HuH-7.5 (cell line): ENCODE results near the gene SLC7A7.
"Not testable (repeated sequence)": the region's sequence is repeated elsewhere in the genome, so short reads cannot be mapped to it uniquely, and the experiment has no call there.

Source experiments
- DNase-seq: peaks from one replicate; pipeline ENCODE4 v3.0.0; 2011; ENCODE audit warnings: low spot score

SLC7A7 gene

GRCh38 chr14:22748206-22748605 is 67.0 kb downstream of the SLC7A7 start:
- no peak for DNase-seq

GRCh38 chr14:22747769-22748168 is 67.5 kb downstream of the SLC7A7 start:
- no peak for DNase-seq

GRCh38 chr14:22740020-22740419 is 75.2 kb downstream of the SLC7A7 start:
- DNase-seq: no peak

- no peak for DNase-seq
Measured at GRCh38 chr14:22739423-22739822, 75.8 kb downstream of the SLC7A7 start.

GRCh38 chr14:22737052-22737451 is 78.2 kb downstream of the SLC7A7 start:
- no peak for DNase-seq

- DNase-seq: not testable (repeated sequence)
Measured at GRCh38 chr14:22736384-22736783, 78.9 kb downstream of the SLC7A7 start.

- DNase-seq: no peak
Measured at GRCh38 chr14:22735096-22735495, 80.1 kb downstream of the SLC7A7 start.

- no peak for DNase-seq
Measured at GRCh38 chr14:22733829-22734228, 81.4 kb downstream of the SLC7A7 start.

- not testable (repeated sequence) for DNase-seq
Measured at GRCh38 chr14:22732062-22732461, 83.2 kb downstream of the SLC7A7 start.

- no peak for DNase-seq
Measured at GRCh38 chr14:22726012-22726411, 89.2 kb downstream of the SLC7A7 start.

- not testable (repeated sequence) for DNase-seq
Measured at GRCh38 chr14:22725374-22725773, 89.9 kb downstream of the SLC7A7 start.

GRCh38 chr14:22724847-22725246 is 90.4 kb downstream of the SLC7A7 start:
- not testable (repeated sequence) for DNase-seq

GRCh38 chr14:22723815-22724214 is 91.4 kb downstream of the SLC7A7 start:
- no peak for DNase-seq
